H9 (cell line): ENCODE measurements around the gene ATP5MC2. TPM values are rescaled to one million over a fixed set of nuclear protein-coding genes. Genes with fewer than 3 reads are reported as not detected.

Experiments used
- DNase-seq: peaks from one replicate; pipeline ENCODE4 v3.0.0-alpha.2; 2017
- H2AFZ ChIP-seq: one replicate; pipeline ENCODE4 v1.6.1; 2013; ENCODE audit warnings: mild to moderate bottlenecking, low read length, control low read depth, moderate library complexity
- H2AK5ac ChIP-seq: 2 replicates; pipeline ENCODE4 v1.6.1; 2013; ENCODE audit warnings: low read length, control low read depth, mixed read lengths; ENCODE audit not compliant: insufficient read length
- H2BK120ac ChIP-seq: one replicate; pipeline ENCODE4 v1.6.1; 2013; ENCODE audit warnings: low read depth, mild to moderate bottlenecking, low read length, control low read depth, inconsistent platforms; ENCODE audit not compliant: poor library complexity, severe bottlenecking
- H2BK12ac ChIP-seq: 2 replicates; pipeline ENCODE4 v1.6.1; 2013; ENCODE audit warnings: low read length, control low read depth, mixed read lengths, low read depth; ENCODE audit not compliant: insufficient read length
- H2BK15ac ChIP-seq: 2 replicates; pipeline ENCODE4 v1.6.1; 2013; ENCODE audit warnings: low read depth, low read length, control low read depth
- H2BK20ac ChIP-seq: one replicate; pipeline ENCODE4 v1.6.1; 2013; ENCODE audit warnings: low read depth, mild to moderate bottlenecking, low read length, control low read depth, inconsistent platforms; ENCODE audit not compliant: poor library complexity, severe bottlenecking
- H2BK5ac ChIP-seq: 2 replicates; pipeline ENCODE4 v1.6.1; 2013; ENCODE audit warnings: low read length, control low read depth, mixed read lengths; ENCODE audit not compliant: insufficient read length
- H3K14ac ChIP-seq: 2 replicates; pipeline ENCODE4 v1.6.1; 2013; ENCODE audit warnings: low read length, control low read depth; ENCODE audit not compliant: insufficient read depth
- H3K18ac ChIP-seq: 2 replicates; pipeline ENCODE4 v1.6.1; 2013; ENCODE audit warnings: low read depth, mild to moderate bottlenecking, mixed read lengths, low read length, control low read depth; ENCODE audit not compliant: insufficient read length
- H3K23ac ChIP-seq: 2 replicates; pipeline ENCODE4 v1.6.1; 2013; ENCODE audit warnings: low read length, control low read depth, mixed read lengths, low read depth; ENCODE audit not compliant: insufficient read length
- H3K23me2 ChIP-seq: 2 replicates; pipeline ENCODE4 v1.6.1; 2013; ENCODE audit warnings: low read depth, mild to moderate bottlenecking, mixed read lengths, low read length, control low read depth; ENCODE audit not compliant: insufficient read length, poor library complexity, severe bottlenecking
- H3K27ac ChIP-seq: 2 replicates; pipeline ENCODE4 v1.5.1; 2013; ENCODE audit warnings: low read length, control low read depth, mixed read lengths, low read depth; ENCODE audit not compliant: insufficient read length
- H3K27me3 ChIP-seq: 2 replicates; pipeline ENCODE4 v1.6.1; 2013; ENCODE audit warnings: low read length, control low read depth, inconsistent platforms; ENCODE audit not compliant: insufficient read depth
- H3K4ac ChIP-seq: 2 replicates; pipeline ENCODE4 v1.6.1; 2013; ENCODE audit warnings: low read depth, mild to moderate bottlenecking, control low read depth, inconsistent platforms, low read length, moderate library complexity
- H3K4me1 ChIP-seq: 2 replicates; pipeline ENCODE4 v1.6.1; 2013; ENCODE audit warnings: low read length, control low read depth, inconsistent platforms; ENCODE audit not compliant: insufficient read depth
- H3K4me2 ChIP-seq: 2 replicates; pipeline ENCODE4 v1.6.1; 2013; ENCODE audit warnings: low read length, control low read depth, mixed read lengths; ENCODE audit not compliant: insufficient read length, insufficient read depth
- H3K56ac ChIP-seq: 2 replicates; pipeline ENCODE4 v1.6.1; 2013; ENCODE audit warnings: low read depth, mild to moderate bottlenecking, mixed read lengths, low read length, control low read depth; ENCODE audit not compliant: insufficient read length
- H3K79me1 ChIP-seq: 2 replicates; pipeline ENCODE4 v1.6.1; 2013; ENCODE audit warnings: low read depth, mild to moderate bottlenecking, moderate library complexity, low read length, control low read depth, inconsistent platforms; ENCODE audit not compliant: insufficient read depth, poor library complexity, severe bottlenecking
- H3K79me2 ChIP-seq: 2 replicates; pipeline ENCODE4 v1.6.1; 2013; ENCODE audit warnings: low read length, control low read depth, inconsistent platforms; ENCODE audit not compliant: insufficient read depth
- H3K9ac ChIP-seq: 2 replicates; pipeline ENCODE4 v1.6.1; 2013; ENCODE audit warnings: low read length, control low read depth, mixed read lengths; ENCODE audit not compliant: insufficient read length; ENCODE audit errors: extremely low read depth
- H3K9me3 ChIP-seq: one replicate; pipeline ENCODE4 v1.6.1; 2013; ENCODE audit warnings: low read depth, low read length, inconsistent platforms; ENCODE audit not compliant: control insufficient read depth
- H3T11ph ChIP-seq: one replicate; pipeline ENCODE4 v1.6.1; 2013; ENCODE audit warnings: mild to moderate bottlenecking, low read length, control low read depth, inconsistent platforms
- H4K20me1 ChIP-seq: one replicate; pipeline ENCODE4 v1.6.1; 2013; ENCODE audit not compliant: control insufficient read depth, insufficient read length, insufficient read depth
- H4K5ac ChIP-seq: 2 replicates; pipeline ENCODE4 v1.6.1; 2013; ENCODE audit warnings: low read depth, mild to moderate bottlenecking, mixed read lengths, low read length, control low read depth; ENCODE audit not compliant: insufficient read length
- H4K8ac ChIP-seq: replicated peaks from 2 replicates; pipeline ENCODE4 v1.6.1; 2013; ENCODE audit warnings: low read length, control low read depth, mixed read lengths, low read depth; ENCODE audit not compliant: insufficient read length
- H4K91ac ChIP-seq: 2 replicates; pipeline ENCODE4 v1.6.1; 2013; ENCODE audit warnings: low read depth, mild to moderate bottlenecking, moderate library complexity, mixed read lengths, low read length, control low read depth; ENCODE audit not compliant: insufficient read length
- H3K27ac Mint-ChIP-seq, 3 experiments: 2 replicates in 2 of 3; 3 replicates in 1 of 3; pipeline ENCODE4 v1.8.0; 2020 to 2021; ENCODE audit warnings: mixed read lengths in 3 of 3, mild to moderate bottlenecking in 1 of 3, moderate library complexity in 1 of 3
- H3K27me3 Mint-ChIP-seq: 2 replicates; pipeline ENCODE4 v1.8.0; 2021; ENCODE audit warnings: low read depth, mild to moderate bottlenecking, moderate library complexity, mixed read lengths
- H3K36me3 Mint-ChIP-seq, 3 experiments: 2 replicates in 2 of 3; 3 replicates in 1 of 3; pipeline ENCODE4 v1.8.0; 2020 to 2021; ENCODE audit warnings: low read depth in 3 of 3, mixed read lengths in 3 of 3; ENCODE audit not compliant: insufficient read depth in 1 of 3
- H3K4me1 Mint-ChIP-seq, 2 experiments: 2 replicates each; pipeline ENCODE4 v1.8.0; 2020; ENCODE audit warnings: mixed read lengths in 2 of 2
- H3K4me3 Mint-ChIP-seq, 2 experiments: 2 replicates in 1 of 2; 3 replicates in 1 of 2; pipeline ENCODE4 v1.8.0; 2020 to 2021; ENCODE audit warnings: mild to moderate bottlenecking in 2 of 2, mixed read lengths in 2 of 2, moderate library complexity in 1 of 2
- H3K9me3 Mint-ChIP-seq, 2 experiments: 2 replicates in 1 of 2; 3 replicates in 1 of 2; pipeline ENCODE4 v1.8.0; 2020; ENCODE audit warnings: mild to moderate bottlenecking in 2 of 2, mixed read lengths in 2 of 2, moderate library complexity in 1 of 2
- WGBS: extraction: QIAGEN DNeasy Blood & Tissue Kit; methylation state at CpG from one replicate; pipeline ENCODE4 v1.1.7; 2013; ENCODE audit warnings: missing lambda C conversion rate, low lambda C conversion rate, mixed read lengths; ENCODE audit not compliant: insufficient read length; ENCODE audit errors: extremely low coverage; 5-methylcytosine and 5-hydroxymethylcytosine counted together
- total RNA-seq: library from RNA; stranded (reverse); gene quantifications from 2 replicates; pipeline ENCODE4 v1.2.1, GENCODE V29; 2021
- TF ChIP-seq, protein P1 (sequence below): fragments of 200-600 bp; sonication (generic); conservative IDR thresholded peaks from 3 replicates; pipeline ENCODE4 v1.8.0; 2021; ENCODE audit warnings: antibody characterized with exemption, mild to moderate bottlenecking

Gene ATP5MC2
- total RNA-seq, 1 experiment from 2014 or later = 379 TPM

DNA sequence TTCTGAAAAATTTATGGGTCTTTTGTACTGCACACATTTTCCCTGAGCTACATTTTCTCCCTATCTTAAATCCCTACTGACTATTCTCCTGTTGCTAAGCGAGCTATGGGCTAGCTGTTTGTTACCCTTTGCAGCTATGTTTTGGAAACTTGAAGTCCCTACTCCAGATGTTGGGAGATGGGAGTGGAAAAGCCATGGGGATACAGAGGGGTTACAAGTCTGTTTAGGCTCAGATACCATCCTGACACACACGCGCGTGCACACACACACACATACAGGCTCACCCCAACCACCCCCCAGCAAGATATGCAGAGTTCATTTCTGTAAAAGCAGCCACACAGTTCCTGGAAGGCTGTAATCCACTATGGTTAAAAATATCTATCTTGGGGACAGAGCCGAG, 15.8 kb downstream of the ATP5MC2 start:
- Histone ChIP-seq H3K18ac (no peak overlapping the region), H4K91ac (no peak overlapping the region), H3K4me2 (no peak overlapping the region), H3K27me3 (no peaks in the 10 kb centered on the region), H3K79me1 (no peaks in the 10 kb centered on the region), H2BK120ac (no peak overlapping the region), H3K56ac (no peak overlapping the region), H3K9me3 (no peaks in the 10 kb centered on the region), H3K4me1 (no peaks in the 10 kb centered on the region), H4K8ac (no peak overlapping the region), H3K14ac (no peak overlapping the region), H2BK20ac (no peak overlapping the region), H4K20me1 (no peaks in the 10 kb centered on the region), H2AK5ac (no peak overlapping the region), H3T11ph (no peak overlapping the region), H3K9ac (no peak overlapping the region), H2BK5ac (no peak overlapping the region), H2BK15ac (no peak overlapping the region), H3K4ac (no peak overlapping the region), H2BK12ac (no peak overlapping the region), H4K5ac (no peak overlapping the region), H3K79me2 (no peaks in the 10 kb centered on the region), H3K23me2 (no peaks in the 10 kb centered on the region), H3K23ac (no peak overlapping the region), H3K27ac (no peak overlapping the region), H2AFZ (no peak overlapping the region)
- peaks cover 18 to 27% of the 10 kb centered on the region in 2 experiments for H3K4me1 Mint-ChIP-seq
- H3K4me3 Mint-ChIP-seq = no peak overlapping the region
- peak overlapping the region in 1 of 3 experiments; percentile 98; a peak in 4 of 7 replicates for H3K27ac Mint-ChIP-seq
- no peak for DNase-seq
- H3K27me3 Mint-ChIP-seq = no peaks in the 10 kb centered on the region
- TF ChIP-seq, protein P1, sequence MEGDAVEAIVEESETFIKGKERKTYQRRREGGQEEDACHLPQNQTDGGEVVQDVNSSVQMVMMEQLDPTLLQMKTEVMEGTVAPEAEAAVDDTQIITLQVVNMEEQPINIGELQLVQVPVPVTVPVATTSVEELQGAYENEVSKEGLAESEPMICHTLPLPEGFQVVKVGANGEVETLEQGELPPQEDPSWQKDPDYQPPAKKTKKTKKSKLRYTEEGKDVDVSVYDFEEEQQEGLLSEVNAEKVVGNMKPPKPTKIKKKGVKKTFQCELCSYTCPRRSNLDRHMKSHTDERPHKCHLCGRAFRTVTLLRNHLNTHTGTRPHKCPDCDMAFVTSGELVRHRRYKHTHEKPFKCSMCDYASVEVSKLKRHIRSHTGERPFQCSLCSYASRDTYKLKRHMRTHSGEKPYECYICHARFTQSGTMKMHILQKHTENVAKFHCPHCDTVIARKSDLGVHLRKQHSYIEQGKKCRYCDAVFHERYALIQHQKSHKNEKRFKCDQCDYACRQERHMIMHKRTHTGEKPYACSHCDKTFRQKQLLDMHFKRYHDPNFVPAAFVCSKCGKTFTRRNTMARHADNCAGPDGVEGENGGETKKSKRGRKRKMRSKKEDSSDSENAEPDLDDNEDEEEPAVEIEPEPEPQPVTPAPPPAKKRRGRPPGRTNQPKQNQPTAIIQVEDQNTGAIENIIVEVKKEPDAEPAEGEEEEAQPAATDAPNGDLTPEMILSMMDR = no peak
- H3K36me3 Mint-ChIP-seq = peaks cover 20 to 32% (median 22%) of the 10 kb centered on the region in 3 experiments
- no peaks in the 10 kb centered on the region; a peak in 1 of 5 replicates for H3K9me3 Mint-ChIP-seq
- no CpG with 5 or more reads among the region's 5 CpGs for WGBS
